Glutamatergic neuron (in vitro differentiated cells): ENCODE measurements around the gene CCDC175. TPM values are rescaled to one million over a fixed set of nuclear protein-coding genes. Genes with fewer than 3 reads are reported as not detected.

ENCODE experiments used
- DNase-seq: peaks from one replicate; pipeline ENCODE4 v3.0.0; 2022
- H3K27ac Mint-ChIP-seq: one replicate; pipeline ENCODE4 v1.8.0; 2020; ENCODE audit warnings: mild to moderate bottlenecking, mixed read lengths, inconsistent platforms; ENCODE audit not compliant: unreplicated experiment
- H3K27me3 Mint-ChIP-seq: one replicate; pipeline ENCODE4 v1.8.0; 2020; ENCODE audit warnings: mild to moderate bottlenecking, moderate library complexity, mixed read lengths, inconsistent platforms; ENCODE audit not compliant: unreplicated experiment
- H3K36me3 Mint-ChIP-seq: one replicate; pipeline ENCODE4 v1.8.0; 2020; ENCODE audit warnings: mild to moderate bottlenecking, mixed read lengths, inconsistent platforms; ENCODE audit not compliant: unreplicated experiment
- H3K4me1 Mint-ChIP-seq: one replicate; pipeline ENCODE4 v1.8.0; 2020; ENCODE audit warnings: mild to moderate bottlenecking, low read depth, mixed read lengths, inconsistent platforms; ENCODE audit not compliant: unreplicated experiment
- H3K4me3 Mint-ChIP-seq: one replicate; pipeline ENCODE4 v1.8.0; 2020; ENCODE audit warnings: mild to moderate bottlenecking, mixed read lengths, inconsistent platforms; ENCODE audit not compliant: unreplicated experiment
- H3K9me3 Mint-ChIP-seq: one replicate; pipeline ENCODE4 v1.8.0; 2020; ENCODE audit warnings: mild to moderate bottlenecking, moderate library complexity, mixed read lengths, inconsistent platforms; ENCODE audit not compliant: unreplicated experiment
- CTCF ChIP-seq: fragments of 200-600 bp; sonication (generic); IDR thresholded peaks from one replicate; pipeline ENCODE4 v1.5.0; 2021; ENCODE audit not compliant: partially characterized antibody, unreplicated experiment
- total RNA-seq: library from RNA; stranded (reverse); fragmentation: NEBNext Ultra II Directional; extraction: Animal tissue kit (Norgen Biotek cat#: 25700); gene quantifications from one replicate; pipeline ENCODE4 v1.2.1, GENCODE V29; 2021; ENCODE audit not compliant: unreplicated experiment

CCDC175 gene
- total RNA-seq, 1 donor from 2014 or later = not detected

DNA sequence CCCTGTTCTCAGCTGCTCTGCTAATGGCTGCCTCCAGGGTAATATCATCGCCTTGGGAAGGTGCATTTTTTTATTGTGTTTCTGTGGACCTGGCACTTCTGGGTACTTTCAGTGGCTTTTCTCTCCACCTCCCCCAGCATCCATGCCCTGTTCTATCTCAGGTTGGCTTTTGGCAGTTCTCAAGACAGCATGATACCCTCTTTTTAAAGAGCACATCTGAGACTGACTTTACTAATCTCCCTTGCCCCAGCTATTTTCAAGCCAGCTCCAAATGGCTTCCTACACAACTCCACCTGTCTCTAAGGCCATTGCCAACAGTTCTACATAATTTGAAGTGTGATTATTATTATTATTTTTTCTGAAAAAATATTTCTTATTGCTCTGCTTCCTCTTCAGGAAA lies 39.1 kb downstream of the CCDC175 start:
- no peak overlapping the region for H3K27ac Mint-ChIP-seq
- no peak for DNase-seq
- H3K4me3 Mint-ChIP-seq = no peak overlapping the region
- TF ChIP-seq CTCF = no peak
- H3K9me3 Mint-ChIP-seq = no peaks in the 10 kb centered on the region
- H3K4me1 Mint-ChIP-seq = peaks cover 4% of the 10 kb centered on the region
- no peaks in the 10 kb centered on the region for H3K36me3 Mint-ChIP-seq
- H3K27me3 Mint-ChIP-seq = no peaks in the 10 kb centered on the region

DNA sequence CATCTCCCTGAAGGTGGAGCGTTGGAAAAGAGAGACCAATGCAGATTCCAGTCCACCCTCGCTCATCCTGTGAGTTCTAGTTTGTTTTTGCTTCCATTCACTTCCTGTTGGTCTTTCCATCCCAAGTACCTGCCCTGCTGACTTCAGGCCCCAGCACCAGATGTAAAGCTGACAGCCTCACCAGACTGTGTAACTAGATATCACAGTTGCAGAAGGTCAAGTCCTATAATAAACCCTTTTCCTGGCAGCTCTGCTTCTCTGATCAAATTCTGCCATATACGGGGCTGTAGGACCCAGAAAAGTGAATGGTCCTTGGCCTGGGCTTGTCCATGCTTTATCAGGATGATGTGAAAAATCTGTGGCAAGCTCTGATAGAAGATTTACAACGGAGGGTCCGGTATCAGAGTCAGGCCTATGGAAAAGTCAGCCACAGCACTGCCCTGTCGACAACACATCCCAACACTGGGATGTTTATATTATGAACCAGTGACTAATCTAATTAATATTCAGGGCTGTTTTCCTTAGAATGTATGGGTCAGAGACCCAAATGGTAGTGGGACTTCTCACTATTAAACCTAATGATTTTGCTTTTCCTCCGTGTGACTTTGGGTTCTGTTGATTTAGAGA lies 42.1 kb downstream of the CCDC175 start:
- no peak for TF ChIP-seq CTCF
- Mint-ChIP-seq H3K4me1 (peaks cover 4% of the 10 kb centered on the region), H3K27me3 (no peaks in the 10 kb centered on the region), H3K27ac (no peak overlapping the region), H3K4me3 (peak overlapping the region; percentile 3), H3K36me3 (no peaks in the 10 kb centered on the region), H3K9me3 (peaks cover 3% of the 10 kb centered on the region)
- DNase-seq = no peak

- no peak for TF ChIP-seq CTCF
- DNase-seq = no peak
- Mint-ChIP-seq H3K9me3 (peaks cover 3% of the 10 kb centered on the region), H3K4me3 (no peak overlapping the region), H3K27me3 (no peaks in the 10 kb centered on the region), H3K36me3 (no peaks in the 10 kb centered on the region), H3K4me1 (peaks cover 4% of the 10 kb centered on the region), H3K27ac (no peak overlapping the region)
These were observed 44.2 kb downstream of the CCDC175 start for GRCh38 chr14:59532419-59532818.

DNA sequence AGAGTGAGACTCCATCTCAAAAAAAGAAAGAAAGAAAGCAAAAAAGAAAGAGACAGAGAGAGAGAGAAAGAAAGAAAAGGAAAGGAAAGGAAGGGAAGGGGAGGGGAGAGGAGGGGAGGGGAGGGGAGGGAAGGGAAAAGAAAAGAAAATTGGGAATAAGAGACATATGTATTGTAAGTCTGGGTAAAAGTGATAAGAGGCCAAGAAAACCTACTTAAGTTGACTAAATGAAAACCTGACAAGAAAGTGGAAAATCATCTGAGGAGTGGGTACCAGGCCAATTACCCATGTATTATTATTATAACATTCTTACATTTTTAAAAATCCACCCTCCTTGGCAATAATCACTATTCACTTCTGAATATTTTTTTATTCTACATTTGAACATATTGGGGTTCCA lies 46.3 kb downstream of the CCDC175 start:
- DNase-seq = no peak
- no peaks in the 10 kb centered on the region for H3K36me3 Mint-ChIP-seq
- peaks cover 3% of the 10 kb centered on the region for H3K9me3 Mint-ChIP-seq
- H3K4me1 Mint-ChIP-seq = no peaks in the 10 kb centered on the region
- TF ChIP-seq CTCF = no peak
- no peak overlapping the region for H3K4me3 Mint-ChIP-seq
- H3K27ac Mint-ChIP-seq = no peak overlapping the region
- no peaks in the 10 kb centered on the region for H3K27me3 Mint-ChIP-seq

DNA sequence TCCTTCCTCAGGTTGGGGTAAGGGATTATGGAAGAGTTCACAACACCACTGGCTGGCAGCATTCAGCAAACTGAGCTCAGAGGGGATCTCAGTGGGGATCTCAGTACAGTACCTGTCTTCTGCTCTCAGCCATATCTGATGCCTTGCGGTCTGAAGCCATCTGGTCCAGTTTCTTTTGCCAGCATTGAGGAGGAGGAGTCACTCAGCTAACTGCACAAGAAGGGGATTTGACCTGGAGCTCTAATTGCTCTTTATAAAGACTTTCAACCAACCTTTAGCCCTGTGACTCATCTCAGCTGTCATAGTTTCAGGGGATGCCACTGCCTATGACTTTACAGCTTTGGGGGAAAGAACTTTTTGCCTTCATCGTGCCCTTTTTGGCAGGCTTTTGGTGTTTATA lies 47.4 kb downstream of the CCDC175 start:
- Mint-ChIP-seq H3K27me3 (no peaks in the 10 kb centered on the region), H3K4me1 (no peaks in the 10 kb centered on the region), H3K36me3 (no peaks in the 10 kb centered on the region), H3K9me3 (peaks cover 3% of the 10 kb centered on the region), H3K4me3 (no peak overlapping the region), H3K27ac (no peak overlapping the region)
- DNase-seq = no peak
- no peak for TF ChIP-seq CTCF
